Sigmoid colon (tissue), 7 donors: Measurements from ENCODE around the gene PLCH1. TPM values are rescaled to one million over a fixed set of nuclear protein-coding genes. Genes with fewer than 3 reads are reported as not detected.

Experiments
- DNase-seq: peaks from one replicate; pipeline ENCODE4 v3.0.0-alpha.2; 2019
- H3K27ac ChIP-seq, 4 donors: fragments of 200-600 bp; sonication (generic); one replicate each; pipeline ENCODE4 v1.5.1; 2016 to 2019; ENCODE audit warnings: mild to moderate bottlenecking in 1 of 4
- H3K27me3 ChIP-seq, 3 donors: fragments of 200-600 bp; sonication (generic); one replicate each; pipeline ENCODE4 v1.5.1; 2019; ENCODE audit warnings: mild to moderate bottlenecking in 1 of 3
- H3K36me3 ChIP-seq, 4 donors: fragments of 200-600 bp; sonication (generic); one replicate each; pipeline ENCODE4 v1.5.1; 2016 to 2019
- H3K4me1 ChIP-seq, 4 donors: fragments of 200-600 bp; sonication (generic); one replicate each; pipeline ENCODE4 v1.5.1; 2017 to 2019
- H3K4me3 ChIP-seq, 4 donors: fragments of 200-600 bp; sonication (generic); one replicate each; pipeline ENCODE4 v1.5.1; 2017 to 2019; ENCODE audit warnings: mild to moderate bottlenecking in 2 of 4, moderate library complexity in 1 of 4
- H3K9me3 ChIP-seq, 4 donors: fragments of 200-600 bp in 3 of 4; sonication (generic) in 3 of 4; one replicate each; pipeline versions ENCODE4 v1.5.1 to v1.6.1; 2013 to 2019
- CTCF ChIP-seq, 4 experiments: fragments of 450-650 bp in 3 of 4; fragments of 200-600 bp in 1 of 4; IDR thresholded peaks; one replicate each; pipeline ENCODE4 v1.5.1; 2016 to 2019; ENCODE audit warnings: antibody characterized with exemption in 4 of 4, mild to moderate bottlenecking in 3 of 4, moderate library complexity in 2 of 4
- EP300 ChIP-seq, 4 donors: sonication (generic); formaldehyde crosslinking; IDR thresholded peaks; one replicate each; pipeline ENCODE4 v1.6.1; 2017; ENCODE audit warnings: antibody characterized with exemption in 4 of 4
- POLR2A ChIP-seq, 2 donors: fragments of 450-650 bp; IDR thresholded peaks; one replicate each; pipeline ENCODE4 v1.6.1; 2016; ENCODE audit warnings: antibody characterized with exemption in 2 of 2, mild to moderate bottlenecking in 2 of 2, moderate library complexity in 2 of 2
- POLR2AphosphoS5 ChIP-seq, 4 donors: sonication (generic); formaldehyde crosslinking; IDR thresholded peaks; one replicate each; pipeline ENCODE4 v1.6.1; 2017; ENCODE audit warnings: antibody characterized with exemption in 4 of 4
- WGBS, 2 donors: extraction: QIAGEN DNeasy Blood & Tissue Kit; methylation state at CpG; one replicate each; pipeline ENCODE4 v1.1.7; 2013; 5-methylcytosine and 5-hydroxymethylcytosine counted together
- intact Hi-C: fragments of 100-400 bp; cut with DNase I; formaldehyde crosslinking; loops from one replicate; pipeline ENCODE4 v1.15.1; 2023
- polyA plus RNA-seq, 3 donors: library from polyadenylated mRNA; stranded (reverse); fragments of 200-250 nt; gene quantifications; one replicate each; pipeline ENCODE4 v1.2.3, GENCODE V29; 2013
- small RNA-seq, 3 donors: library from RNA; depleted of rRNA; stranded (forward); fragments of <200 nt; gene quantifications; one replicate each; pipeline ENCODE3, GENCODE V24; 2016
- total RNA-seq, 4 donors: library from RNA; depleted of rRNA; stranded (reverse); fragments of >200 nt; gene quantifications; one replicate each; pipeline ENCODE4 v1.1.0, GENCODE V29; 2016
- donor health status: healthy with polysubstance abuse.
- donor health status: Bipolar disorder and iron deficiency.
- donor health status: healthy.

PLCH1 gene
- total and polyA plus RNA-seq, 7 donors = 0.36 to 1.9 (median 0.83) TPM

- WGBS, 2 donors = 81 to 82% methylated on average over 4 of the region's 4 CpGs
- Histone ChIP-seq H3K36me3 (no peaks in the 10 kb centered on the region), H3K27ac (no peak overlapping the region), H3K4me3 (no peak overlapping the region), H3K27me3 (no peaks in the 10 kb centered on the region), H3K4me1 (no peaks in the 10 kb centered on the region), H3K9me3 (no peaks in the 10 kb centered on the region)
- intact Hi-C loops = loop anchor here (10.0 kb wide), 2 partner anchors 562 to 992 kb away; no protein-coding TSS in a partner anchor
- TF ChIP-seq POLR2A (IDR thresholded peaks at IDR 0.05) = no peak
- no peak for TF ChIP-seq CTCF (IDR thresholded peaks at IDR 0.05)
- TF ChIP-seq POLR2AphosphoS5 (IDR thresholded peaks at IDR 0.05) = no peak
- no peak for TF ChIP-seq EP300 (IDR thresholded peaks at IDR 0.05)
- no peak for DNase-seq
Observed at GRCh38 chr3:155326901-155327300, 418.0 kb downstream of the PLCH1 start.

- Histone ChIP-seq H3K4me1 (no peaks in the 10 kb centered on the region), H3K4me3 (no peak overlapping the region), H3K36me3 (no peaks in the 10 kb centered on the region), H3K9me3 (no peaks in the 10 kb centered on the region), H3K27me3 (no peaks in the 10 kb centered on the region), H3K27ac (no peak overlapping the region)
- 83 to 88% methylated on average over 5 of the region's 5 CpGs for WGBS, 2 donors
- TF ChIP-seq EP300 (IDR thresholded peaks at IDR 0.05) (no peak), POLR2AphosphoS5 (IDR thresholded peaks at IDR 0.05) (no peak), POLR2A (IDR thresholded peaks at IDR 0.05) (no peak), CTCF (IDR thresholded peaks at IDR 0.05) (no peak)
- intact Hi-C loops = loop anchor here (10.0 kb wide), 2 partner anchors 561 to 991 kb away; no protein-coding TSS in a partner anchor
- DNase-seq = no peak
Observed at GRCh38 chr3:155326244-155326643, 418.6 kb downstream of the PLCH1 start.

Small RNA genes lying within 50 kb of the gene (small RNA-seq; reads per million reads assigned to genes)
- gene AC108729.3 (0 reads per million in 3 donors), gene RN7SL715P (0 reads per million in 3 donors)

Other genes with a start within 250 kb of the PLCH1 start
- gene C3orf33, start 61.2 kb upstream of the PLCH1 start, total RNA-seq = 1 to 10 TPM; 3.6 to 8.6 (median 5.1) TPM
- gene C3orf33, start 61.2 kb upstream of the PLCH1 start, polyA plus RNA-seq = 1 to 10 TPM in 2 of 3 donors, under 1 TPM in 1; 0.92 to 2.3 (median 1.2) TPM
- 10 to 100 TPM; 14.4 to 28.2 (median 22.6) TPM for gene SLC33A1, start 109.4 kb upstream of the PLCH1 start, total RNA-seq
- gene SLC33A1, start 109.4 kb upstream of the PLCH1 start, polyA plus RNA-seq = 10 to 100 TPM in 1 of 3 donors, 1 to 10 TPM in 2; 2.8 to 11.7 (median 3.0) TPM
- gene GMPS, start 125.6 kb upstream of the PLCH1 start, total RNA-seq = 10 to 100 TPM; 22.8 to 45.7 (median 29.0) TPM
- 10 to 100 TPM; 12.7 to 25.6 (median 14.4) TPM for gene GMPS, start 125.6 kb upstream of the PLCH1 start, polyA plus RNA-seq